Placental pericyte (primary cell): ENCODE measurements around the gene PTPN14. TPM values are rescaled to one million over a fixed set of nuclear protein-coding genes. Genes with fewer than 3 reads are reported as not detected.

Experiments used
- total RNA-seq: library from RNA; depleted of rRNA; stranded (reverse); fragments of >200 nt; gene quantifications from 2 replicates; pipeline ENCODE4 v1.2.3, GENCODE V29; 2012

Gene PTPN14
- total RNA-seq: 59.3 and 106 TPM in 2 replicates

DNA sequence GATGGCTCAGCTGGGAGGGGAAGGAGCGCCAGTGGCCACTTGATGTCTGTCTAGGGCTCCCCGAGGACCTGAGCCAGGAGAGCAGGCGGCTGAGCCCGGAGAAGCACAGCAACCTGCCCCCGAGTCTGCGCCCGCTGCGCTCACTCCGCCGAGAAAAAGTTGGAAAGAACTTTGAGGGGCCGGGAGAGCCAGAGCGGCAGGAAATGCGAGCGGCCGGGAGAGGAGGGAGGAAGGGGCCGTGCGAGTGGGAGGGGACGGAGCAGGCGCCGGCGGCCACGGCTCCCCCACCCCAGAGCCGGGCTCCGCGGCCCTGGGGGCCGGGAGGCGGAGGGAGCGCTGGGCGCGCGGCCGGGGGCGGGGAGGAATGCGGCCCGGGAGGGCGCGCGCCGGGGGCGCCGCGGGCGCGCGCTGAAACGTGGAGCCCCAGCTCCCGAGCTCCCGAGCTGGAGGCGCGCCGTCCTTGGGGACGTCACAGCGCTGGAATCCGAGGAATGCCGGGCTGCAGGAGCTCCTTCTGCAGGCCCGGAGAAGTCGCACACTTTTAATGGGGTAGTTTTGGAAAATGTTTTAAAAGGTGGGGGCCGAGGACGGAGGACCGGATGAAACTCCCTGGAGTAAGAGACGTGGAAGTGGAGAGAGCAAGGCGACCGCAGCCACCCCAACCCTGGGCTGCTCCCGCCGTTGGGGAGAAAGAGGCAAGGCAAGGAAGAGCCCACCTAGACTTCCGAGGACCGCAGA is at the start of gene PTPN14:
TSS of gene PTPN14 (minus strand) at position 167 of the 738 bp plus-strand sequence. CDS start 86,799 bp downstream, outside the sequence.

Other genes with a start within 250 kb of the PTPN14 start
- gene CENPF, start 51.6 kb upstream of the PTPN14 start, total RNA-seq: 1.1 and 71.9 TPM in 2 replicates